ENCODE data around the gene KAZN. TPM values are rescaled to one million over a fixed set of nuclear protein-coding genes. Genes with fewer than 3 reads are reported as not detected.

The KAZN gene
- total and polyA plus RNA-seq, 2 of the 8 experiments (the other 6 are each of a cell fraction or from before 2014, with no cell fraction given) = 3.7 to 11.8 TPM

GRCh38 chr1:14817223-14818170, 219.0 kb downstream of the KAZN start:
- H2BK12ac ChIP-seq (ENCODE audit: low read depth, low read length) = no peak overlapping the region
- no peak overlapping the region for H2BK15ac ChIP-seq (ENCODE audit: low read length)
- no peak overlapping the region for H4K5ac ChIP-seq (ENCODE audit: insufficient read length, low read depth, low read length)
- FAIRE-seq = no peak
- H4K91ac ChIP-seq (replicated peaks; ENCODE audit: insufficient read length, low read length) = no peak overlapping the region
- H3K4ac ChIP-seq (replicated peaks; ENCODE audit: insufficient read length, low read depth, low read length) = no peak overlapping the region
- H3K18ac ChIP-seq (ENCODE audit: extremely low read depth, low read length) = no peak overlapping the region
- H4K8ac ChIP-seq (ENCODE audit: extremely low read depth, insufficient read depth, low read length) = no peak overlapping the region
- no peaks in the 10 kb centered on the region for H3K36me3 ChIP-seq (ENCODE audit: control insufficient read depth in 2 of 4, insufficient read depth in 4 of 4, low read length in 3 of 4)
- H2AK5ac ChIP-seq (ENCODE audit: low read depth, low read length) = no peak overlapping the region
- no peaks in the 10 kb centered on the region for H3K79me2 ChIP-seq (ENCODE audit: control insufficient read depth in 1 of 2, insufficient read depth in 2 of 2, low read length in 2 of 2)
- no peak overlapping the region for H3K56ac ChIP-seq (replicated peaks; ENCODE audit: insufficient read length, low read depth, low read length)
- no peak overlapping the region for H3K4me3 ChIP-seq (ENCODE audit: extremely low read depth in 1 of 4, insufficient read depth in 2 of 4, low read depth in 3 of 4, low read length in 4 of 4)
- no peak overlapping the region for H2AFZ ChIP-seq (ENCODE audit: low read length)
- no peak overlapping the region for H3K27ac ChIP-seq (ENCODE audit: low read depth, low read length)
- no peaks in the 10 kb centered on the region; the same call in 1 of the 2 replicates for H3K79me1 ChIP-seq (ENCODE audit: low read depth, low read length)
- H4K20me1 ChIP-seq (replicated peaks in 1 of 2; ENCODE audit: control insufficient read depth in 1 of 2, insufficient read depth in 2 of 2, low read length in 2 of 2) = no peaks in the 10 kb centered on the region
- TF ChIP-seq TAF1 (IDR thresholded peaks at IDR 0.05; ENCODE audit: low read depth, low read length) (no peak), E2F6 (IDR thresholded peaks at IDR 0.05) (no peak), SRF (IDR thresholded peaks at IDR 0.05; ENCODE audit: low read depth, low read length) (no peak), KDM5A (IDR thresholded peaks at IDR 0.05; ENCODE audit: low read length) (no peak), GABPA (IDR thresholded peaks at IDR 0.05; ENCODE audit: borderline replicate concordance, insufficient read depth, low read length) (no peak), SUZ12 (IDR thresholded peaks at IDR 0.05; ENCODE audit: low read length) (no peak), BRCA1 (IDR thresholded peaks at IDR 0.05; ENCODE audit: low read depth, low read length) (no peak), RXRA (IDR thresholded peaks at IDR 0.05; ENCODE audit: insufficient read depth, low read depth, low read length) (no peak)
- no peak overlapping the region for H3K14ac ChIP-seq (ENCODE audit: insufficient read length)
- H2BK5ac ChIP-seq (ENCODE audit: low read depth, low read length) = no peak overlapping the region
- DNase-seq (ENCODE audit: low read depth in 1 of 2, low spot score in 2 of 2) = no peak
- no peak overlapping the region for H3K9ac ChIP-seq (replicated peaks in 1 of 4; ENCODE audit: extremely low read depth in 1 of 4, low read depth in 3 of 4, low read length in 3 of 4)
- CTCF ChIA-PET (ENCODE audit: partially characterized antibody) = interaction anchor here (0.6 to 2.9 kb wide), 4 partner anchors 10 to 255 kb away, joined by 3 to 12 read pairs (median 4); no protein-coding TSS in a partner anchor
- no peaks in the 10 kb centered on the region for H3K4me1 ChIP-seq (replicated peaks in 1 of 4; ENCODE audit: control insufficient read depth in 3 of 4, insufficient read depth in 4 of 4, low read length in 3 of 4)
- POLR2A ChIA-PET (ENCODE audit: partially characterized antibody) = no interaction called here
- H3K9me3 ChIP-seq (ENCODE audit: insufficient read depth in 2 of 2, low read depth in 1 of 2, low read length in 1 of 2) = no peaks in the 10 kb centered on the region
- WGBS, 2 experiments (ENCODE audit: extremely low coverage in 1 of 2, insufficient coverage in 1 of 2, insufficient read length in 1 of 2, insufficient replicate concordance in 2 of 2, low coverage in 1 of 2, low lambda C conversion rate in 2 of 2, missing lambda C conversion rate in 1 of 2) = 89% methylated on average over 8 of the region's 8 CpGs; no CpG with 5 or more reads in 1 of the 2 experiments
- no peak overlapping the region for H2BK120ac ChIP-seq (replicated peaks; ENCODE audit: low read depth, low read length)
- no peak overlapping the region for H2BK20ac ChIP-seq (ENCODE audit: low read length)
- no peaks in the 10 kb centered on the region; a peak in 1 of 7 replicates for H3K27me3 ChIP-seq (replicated peaks in 1 of 4; ENCODE audit: control insufficient read depth in 3 of 4, extremely low read depth in 1 of 4, insufficient read depth in 3 of 4, low read length in 3 of 4)
- H3K23ac ChIP-seq (ENCODE audit: insufficient read length) = no peak overlapping the region
- H3K23me2 ChIP-seq (ENCODE audit: low read depth, low read length) = no peaks in the 10 kb centered on the region
- H3K4me2 ChIP-seq (ENCODE audit: insufficient read depth in 1 of 2, low read depth in 2 of 2, low read length in 2 of 2) = no peak overlapping the region
